Measurements from ENCODE around the gene LRIT2.

DNA sequence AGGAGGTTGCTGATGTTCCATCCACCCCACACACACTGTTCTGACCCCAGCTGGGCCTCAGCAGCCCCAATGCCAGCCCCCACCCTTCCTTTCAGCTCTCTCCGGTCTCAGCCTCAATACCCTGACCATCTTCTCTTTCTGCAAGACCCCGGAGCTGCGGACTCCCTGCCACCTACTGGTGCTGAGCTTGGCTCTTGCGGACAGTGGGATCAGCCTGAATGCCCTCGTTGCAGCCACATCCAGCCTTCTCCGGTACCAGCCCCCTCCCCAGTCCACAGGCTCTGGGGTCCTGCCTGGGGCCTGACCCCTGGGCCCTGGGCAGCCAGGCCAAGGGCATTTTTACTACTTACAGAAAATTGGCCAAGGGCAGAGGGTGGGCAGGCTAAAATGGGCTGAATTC is 22.2 kb upstream of the LRIT2 start:
- TF ChIP-seq CTCF (IDR thresholded peaks at IDR 0.05) (no peak), POLR2A (IDR thresholded peaks at IDR 0.05) (no peak), POLR2AphosphoS5 (IDR thresholded peaks at IDR 0.05) (no peak)

All from transverse colon (tissue), 4 donors.